NOMO-1 treated with dmso at 0.1 percent for 144 hours (cell line): ENCODE data around the gene ST7.

Experiments
- DNase-seq: peaks from one replicate; lab custom pipeline; 2025; ENCODE audit not compliant: unreplicated experiment; lab: John Stamatoyannopoulos, UW

ST7 gene

DNA sequence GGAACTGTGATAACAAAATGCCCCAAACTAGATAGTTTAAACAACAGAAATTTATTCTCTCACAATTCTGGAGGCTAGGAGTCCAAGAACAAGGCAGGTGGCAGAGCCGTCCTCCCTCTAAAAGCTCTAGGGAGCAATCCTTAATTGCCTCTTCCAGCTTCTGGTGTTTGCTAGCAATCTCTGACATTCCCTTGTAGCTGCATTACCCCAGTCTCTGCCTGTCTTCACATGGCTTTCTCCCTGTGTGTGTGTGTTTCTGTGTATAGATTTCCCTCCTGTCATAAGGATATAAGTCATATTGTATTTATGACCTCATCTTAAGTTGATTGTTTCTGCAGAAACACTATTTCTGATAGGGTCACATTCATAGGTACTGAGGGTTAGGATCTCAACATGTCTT lies 192.0 kb downstream of the ST7 start:
- DNase-seq, result no peak

DNA sequence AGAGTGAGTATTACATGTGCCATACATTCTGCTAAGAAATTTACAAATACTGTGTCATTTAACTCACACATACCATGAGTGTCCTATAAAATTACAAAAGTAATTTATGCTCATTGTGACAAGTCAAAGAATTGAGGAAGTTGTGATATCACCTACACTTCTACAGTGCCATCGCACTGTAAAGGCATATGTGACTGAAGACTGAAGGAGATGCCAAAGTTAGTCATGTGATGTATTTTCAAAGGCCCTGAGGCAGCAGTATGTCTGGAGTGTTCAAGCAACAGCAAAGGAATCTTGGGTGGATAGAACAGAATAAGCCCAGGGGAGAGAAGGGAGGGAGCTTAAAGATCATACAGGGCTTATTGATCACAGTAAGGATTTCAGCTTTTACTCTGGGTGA lies 192.8 kb downstream of the ST7 start:
- DNase-seq, result no peak

DNA sequence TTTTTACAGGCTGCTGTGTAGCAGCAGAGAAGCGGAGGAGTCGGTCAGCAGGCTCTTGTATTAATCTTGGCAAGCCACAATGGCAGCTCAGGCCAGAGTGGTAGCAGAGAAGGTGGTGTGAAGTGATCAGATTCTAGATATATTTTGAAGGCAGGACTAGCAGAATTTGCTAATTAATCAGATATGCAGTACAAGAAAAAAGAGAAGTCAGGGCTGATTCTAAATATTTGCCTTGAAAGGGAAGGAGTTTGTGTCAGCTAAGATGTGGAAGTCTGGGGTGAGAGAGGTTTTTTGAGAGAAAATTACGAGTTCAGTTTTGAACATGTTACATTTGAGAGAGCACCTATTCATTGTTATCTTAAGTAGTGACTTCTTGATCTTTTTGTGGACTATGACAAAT lies 193.2 kb downstream of the ST7 start:
- DNase-seq, result no peak

DNA sequence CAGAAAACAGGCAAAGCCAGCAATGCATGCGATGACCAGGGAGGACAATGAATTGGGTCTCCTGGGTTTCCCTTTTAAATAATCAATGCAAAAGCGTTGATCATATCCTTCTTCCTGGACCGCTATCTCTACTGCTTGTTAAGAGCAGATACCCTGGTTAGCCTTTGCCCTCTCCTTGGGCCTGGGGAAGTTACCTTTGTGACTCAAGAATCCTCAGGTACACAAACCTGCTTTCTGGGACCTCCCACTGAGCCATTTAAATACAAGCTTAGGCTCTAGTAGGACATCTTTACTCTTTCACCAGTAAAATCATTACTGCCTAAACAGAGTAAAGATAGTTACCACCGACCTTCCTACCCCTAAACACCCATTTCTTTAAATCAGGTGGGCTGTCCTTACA lies 195.7 kb downstream of the ST7 start:
- no peak for DNase-seq

DNA sequence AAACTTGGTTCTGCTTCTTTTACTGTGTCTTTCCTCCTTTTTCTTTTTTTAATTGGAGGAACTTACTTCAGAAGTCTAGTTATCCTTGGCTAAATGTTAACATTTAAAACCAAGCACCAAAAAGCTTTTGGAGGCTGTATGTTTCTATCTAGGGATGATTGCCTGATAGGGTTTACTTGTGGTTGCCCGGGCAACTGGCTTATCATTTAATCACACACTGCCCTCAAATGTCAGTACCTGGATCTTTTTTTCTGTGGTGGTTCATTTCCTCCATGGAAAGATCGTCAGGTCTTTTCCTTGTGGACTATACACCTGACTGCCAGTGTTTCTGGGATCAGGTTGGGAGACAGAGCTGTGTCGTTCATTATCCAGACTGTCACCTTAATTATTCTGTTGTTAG lies 196.4 kb downstream of the ST7 start:
- DNase-seq, result no peak

DNA sequence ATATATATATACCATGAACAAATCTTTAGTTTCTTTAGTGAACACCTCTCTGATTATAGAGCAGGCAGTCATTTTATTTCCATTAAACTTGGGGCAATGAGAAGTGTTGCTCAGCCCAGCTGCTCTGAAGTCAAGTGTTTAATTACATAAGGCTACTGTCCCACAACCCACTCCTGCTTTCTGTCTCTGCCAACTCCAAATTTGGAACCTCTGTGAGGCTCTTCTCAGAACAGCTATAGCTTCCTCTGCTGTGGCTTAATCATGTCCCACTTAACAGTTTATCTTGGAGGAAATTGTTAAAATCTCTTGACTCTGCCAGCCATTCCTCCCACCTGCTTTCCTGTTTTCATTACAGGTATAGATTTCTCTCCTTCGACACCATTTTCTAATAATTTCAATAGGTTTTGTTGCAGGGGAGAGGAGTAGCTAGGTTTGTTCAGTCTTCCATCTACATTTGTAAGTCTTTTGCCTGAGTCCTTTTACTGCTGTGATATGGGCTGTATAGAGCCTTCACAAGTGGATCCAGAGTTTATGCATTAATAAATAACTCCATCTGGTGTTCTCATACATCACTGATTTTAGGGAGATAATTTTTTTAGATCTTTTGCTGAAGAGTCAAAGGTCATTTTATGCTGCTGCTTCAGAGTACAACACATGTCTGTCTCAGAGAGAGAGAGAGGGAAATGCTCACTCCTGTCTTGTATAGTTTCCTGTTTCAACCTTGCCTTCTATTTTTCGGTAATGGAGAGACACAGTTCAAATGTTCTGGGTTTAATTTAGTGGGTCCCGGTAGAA lies 199.1 kb downstream of the ST7 start:
- DNase-seq, result no peak

DNA sequence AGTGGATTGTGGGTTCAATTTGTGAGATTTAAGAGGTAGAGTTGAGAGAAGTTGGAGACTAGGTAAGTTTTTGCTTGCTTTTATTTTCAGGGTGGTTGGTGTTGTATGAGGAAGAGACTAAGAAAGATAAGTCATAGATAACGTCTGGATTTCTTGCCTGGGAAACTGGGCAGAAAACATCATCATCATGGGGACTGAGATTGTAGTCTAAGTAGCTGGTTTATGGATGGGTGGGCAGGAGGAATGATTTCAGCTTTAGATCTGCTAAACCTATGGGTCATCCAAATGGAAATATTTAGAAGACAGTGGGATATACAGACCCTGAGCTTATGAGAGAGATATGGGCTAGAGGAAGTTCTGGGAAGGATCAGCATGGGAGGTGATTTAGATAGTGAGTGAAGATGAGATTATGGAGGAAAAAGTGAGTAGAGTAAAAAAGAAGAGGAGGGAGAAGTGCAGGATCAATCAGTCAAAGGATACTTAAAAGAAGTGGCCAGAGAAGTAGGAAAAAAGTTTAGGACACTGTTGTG lies 199.8 kb downstream of the ST7 start:
- DNase-seq, result no peak

DNA sequence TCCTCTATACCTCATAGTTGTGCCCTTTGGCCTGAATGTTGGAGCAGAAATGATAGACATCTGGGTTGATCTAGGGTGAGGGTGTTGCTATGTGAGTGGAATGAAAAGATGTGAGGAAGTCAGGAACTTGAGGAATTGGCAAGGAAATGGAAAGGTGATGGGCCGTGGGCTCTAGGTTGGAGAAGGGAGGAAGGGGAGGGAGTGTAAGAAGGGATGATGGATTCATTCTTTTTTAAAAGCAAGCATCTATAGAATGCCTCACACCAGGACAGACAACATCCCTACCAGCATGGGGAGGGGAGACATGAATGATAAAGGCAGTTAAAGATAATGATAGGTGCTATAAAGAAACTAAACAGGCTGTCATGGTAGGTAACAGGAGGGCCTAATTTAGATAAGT lies 201.4 kb downstream of the ST7 start:
- no peak for DNase-seq

DNA sequence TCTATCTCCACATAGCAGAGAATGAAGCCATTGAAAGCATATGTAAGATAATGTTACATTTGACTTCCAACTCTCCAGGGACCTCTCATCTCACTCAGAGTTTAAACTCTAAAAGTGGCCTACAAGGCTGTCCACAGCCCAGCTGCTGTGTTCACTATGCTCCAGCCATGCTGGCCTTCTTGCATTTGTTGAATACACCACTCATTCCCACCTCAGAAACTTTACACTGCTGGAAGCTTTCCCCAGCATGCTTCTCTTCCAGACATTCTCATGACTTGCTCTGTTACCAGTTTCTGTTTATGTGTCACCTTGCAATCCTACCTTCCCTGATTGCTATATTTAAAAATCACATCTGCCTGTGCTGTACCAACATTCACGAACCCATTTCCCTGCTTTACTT lies 202.4 kb downstream of the ST7 start:
- DNase-seq, result no peak

DNA sequence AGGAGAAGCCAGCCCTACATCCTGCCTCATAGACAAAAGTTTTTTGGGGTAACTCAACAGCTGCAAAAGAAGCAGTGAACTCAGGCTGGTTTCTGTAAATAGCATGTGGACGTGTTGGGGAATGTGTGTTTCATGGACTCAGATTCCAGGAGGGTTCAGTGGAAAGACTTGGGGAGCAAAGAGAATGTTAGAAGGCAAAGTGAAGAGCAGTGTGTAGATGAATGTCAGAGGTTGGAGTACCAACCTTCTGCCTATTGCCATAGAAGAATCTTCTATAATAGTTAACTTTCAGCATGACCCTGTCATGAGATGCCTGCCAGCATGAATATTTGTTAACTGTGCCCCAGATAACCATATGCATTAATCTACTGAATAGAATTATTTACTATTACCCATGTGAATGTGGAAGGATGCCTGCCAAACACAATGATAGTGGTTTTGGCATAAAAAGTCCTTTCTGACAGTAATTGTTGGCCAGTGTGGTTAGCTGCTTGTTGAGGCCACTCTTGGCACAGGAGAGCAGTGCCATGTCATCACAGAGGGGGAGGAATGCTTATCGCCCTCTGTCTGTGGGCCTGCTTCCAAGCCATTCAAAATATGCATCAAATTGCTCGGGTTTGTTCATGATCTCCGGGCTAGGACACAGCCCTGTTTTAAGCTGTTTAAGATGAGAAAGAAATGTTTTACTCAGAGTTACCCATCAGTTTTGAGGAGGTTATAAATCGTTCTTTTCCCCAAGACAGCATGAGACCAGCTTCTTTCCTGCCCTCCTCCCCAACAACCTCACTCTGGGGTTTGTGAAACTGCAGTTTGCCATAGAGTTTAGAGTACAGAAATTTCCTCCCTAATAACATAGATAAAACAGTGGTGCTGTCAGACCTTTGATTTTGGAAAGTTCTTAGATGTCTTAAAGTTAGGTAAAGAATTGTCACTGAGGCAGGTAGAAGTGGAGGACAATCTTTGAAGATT lies 204.2 kb downstream of the ST7 start:
- DNase-seq, result no peak

DNA sequence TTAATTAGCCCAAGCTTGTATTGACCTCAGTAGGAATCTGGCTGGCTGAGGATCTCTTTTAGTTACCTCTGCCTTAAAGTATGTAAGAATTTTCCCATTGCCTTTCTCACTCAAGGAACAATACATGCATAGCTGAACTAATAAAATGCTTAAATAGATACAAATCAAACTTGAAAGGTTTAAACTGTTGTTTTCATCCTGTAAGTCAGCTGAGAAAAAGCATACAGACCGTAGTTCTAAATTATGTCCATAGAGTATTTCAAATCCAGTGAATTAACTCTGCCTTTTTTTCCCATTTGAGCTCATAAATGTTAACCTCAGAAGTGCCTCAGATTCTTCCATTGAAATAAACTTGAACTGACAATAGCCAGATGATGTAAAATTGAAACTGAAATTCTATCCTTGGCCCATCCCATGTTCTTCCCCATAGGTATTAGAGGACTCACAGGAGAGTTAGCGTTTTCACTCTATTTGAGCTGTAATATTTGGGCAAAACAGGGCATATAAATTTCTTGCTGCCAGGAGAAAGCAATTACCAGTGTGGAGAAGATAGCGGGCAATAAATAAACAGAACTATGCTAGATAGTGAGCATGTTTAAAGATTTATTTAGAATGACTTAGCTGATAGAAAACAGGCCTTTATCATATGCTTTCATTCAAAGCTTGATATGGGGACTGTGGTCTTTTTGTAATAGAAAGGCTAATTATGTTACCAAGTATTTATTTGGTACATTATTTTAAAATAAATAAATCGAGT lies 205.8 kb downstream of the ST7 start:
- DNase-seq, result no peak

DNA sequence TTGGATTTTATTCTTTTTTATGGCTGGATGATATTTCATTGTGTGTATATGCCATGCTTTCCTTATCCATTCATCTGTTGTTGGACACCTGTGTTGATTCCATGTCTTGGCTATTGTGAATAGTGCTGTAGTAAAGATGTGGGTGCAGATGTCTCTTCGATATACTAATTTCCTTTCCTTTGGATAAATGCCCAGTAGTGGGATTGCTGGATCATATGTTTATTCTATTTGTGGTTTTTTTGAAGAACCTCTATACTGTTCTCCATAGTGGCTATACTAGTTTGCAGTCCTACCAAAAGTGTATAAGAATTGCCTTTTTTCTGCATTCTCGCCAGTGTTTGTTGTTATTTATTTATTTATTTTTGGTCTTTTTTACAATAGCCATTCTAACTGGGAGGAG lies 209.8 kb downstream of the ST7 start:
- DNase-seq, result no peak

DNA sequence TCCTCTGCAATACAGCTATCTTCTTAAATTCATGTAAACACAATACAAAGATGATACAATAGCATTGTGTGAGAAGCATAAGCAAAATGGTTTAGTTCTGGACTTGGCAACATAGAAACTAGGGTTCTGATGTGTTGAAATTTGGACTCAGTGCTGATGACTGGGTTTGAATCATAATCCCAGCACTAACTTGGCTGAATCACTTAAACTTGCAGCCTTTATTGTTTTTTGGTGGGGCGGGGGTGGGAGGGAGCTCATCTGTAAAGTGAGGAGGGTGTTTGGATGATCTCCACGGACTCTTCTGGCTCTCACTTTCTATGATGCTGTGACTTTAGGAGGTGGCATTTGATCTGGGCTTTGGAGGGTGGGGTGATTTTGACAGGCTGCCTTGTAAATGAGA lies 211.3 kb downstream of the ST7 start:
- DNase-seq, result no peak

DNA sequence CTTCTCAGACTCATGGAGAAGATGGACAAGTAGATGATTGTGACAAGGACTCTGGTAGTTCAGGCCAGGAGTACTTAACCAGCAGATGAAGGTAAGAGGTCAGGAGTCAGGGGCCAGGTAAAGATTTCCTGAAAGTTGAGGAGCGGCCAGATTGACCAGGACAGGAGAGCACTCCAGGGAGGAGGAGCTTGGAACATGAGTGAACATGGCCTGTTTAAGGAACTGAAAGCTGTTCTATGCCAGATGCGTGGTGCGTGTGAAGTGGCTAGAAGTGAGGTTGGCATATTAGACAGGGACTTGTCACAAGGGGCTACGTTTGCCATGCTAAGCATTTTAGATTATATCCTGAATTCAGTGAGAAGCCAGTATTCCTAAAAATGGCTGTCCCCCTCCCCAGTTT lies 212.4 kb downstream of the ST7 start:
- DNase-seq, result no peak

DNA sequence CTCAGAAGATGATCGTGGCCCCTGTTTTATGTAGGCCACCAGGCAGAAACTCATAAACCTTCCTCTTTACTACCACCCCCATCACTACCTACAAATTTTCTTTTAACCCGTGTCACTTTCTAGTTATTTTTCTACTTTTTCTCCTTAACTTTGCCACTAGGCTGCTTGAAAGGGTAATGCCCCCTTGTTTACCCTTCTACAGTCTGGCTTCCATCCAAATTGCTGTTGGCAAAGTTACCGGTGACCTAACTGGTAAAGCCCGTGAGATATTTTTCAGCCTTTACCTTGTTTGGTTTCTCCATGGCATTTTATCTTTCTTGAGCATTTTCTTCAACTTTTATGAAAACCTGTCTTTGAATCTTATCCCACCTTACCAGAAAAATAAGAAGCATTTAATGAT lies 216.6 kb downstream of the ST7 start:
- DNase-seq, result no peak

DNA sequence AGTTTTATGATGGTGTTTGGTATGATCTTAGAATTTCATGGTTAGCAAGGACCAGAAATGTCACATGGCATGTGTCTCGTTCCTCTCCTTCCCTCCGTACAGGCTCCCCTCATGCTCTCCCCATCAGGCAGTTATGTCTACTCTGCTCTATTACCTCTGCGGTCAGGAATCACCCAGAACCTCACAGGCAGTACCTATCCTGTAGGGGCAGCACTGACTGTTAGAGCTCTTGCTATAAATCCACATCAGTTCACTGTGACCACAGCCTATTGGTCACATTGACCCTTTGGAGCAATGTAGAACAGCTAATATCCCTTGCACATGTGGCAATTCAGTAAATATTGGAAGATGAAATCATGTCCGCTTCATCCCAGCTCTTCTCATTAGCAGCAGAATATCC lies 217.8 kb downstream of the ST7 start:
- DNase-seq, result no peak

DNA sequence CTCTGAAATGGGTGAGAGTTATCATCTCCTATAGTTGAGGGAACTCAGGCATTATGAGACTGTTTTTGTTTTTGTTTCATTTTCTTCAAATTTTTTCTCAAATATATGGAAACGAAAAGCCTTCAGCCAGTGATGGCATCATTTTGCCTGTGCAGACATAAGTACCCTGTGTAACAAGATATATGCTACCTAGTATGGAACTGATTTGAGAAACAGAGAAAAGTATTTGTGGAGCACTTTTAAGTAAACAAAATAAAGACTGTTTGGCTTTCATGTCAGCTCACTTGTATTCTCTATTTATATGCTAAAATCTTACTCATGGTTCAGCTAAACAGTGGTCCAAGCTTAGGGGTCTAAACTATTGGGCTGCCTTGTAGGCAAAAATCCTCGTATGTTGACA lies 219.0 kb downstream of the ST7 start:
- no peak for DNase-seq

DNA sequence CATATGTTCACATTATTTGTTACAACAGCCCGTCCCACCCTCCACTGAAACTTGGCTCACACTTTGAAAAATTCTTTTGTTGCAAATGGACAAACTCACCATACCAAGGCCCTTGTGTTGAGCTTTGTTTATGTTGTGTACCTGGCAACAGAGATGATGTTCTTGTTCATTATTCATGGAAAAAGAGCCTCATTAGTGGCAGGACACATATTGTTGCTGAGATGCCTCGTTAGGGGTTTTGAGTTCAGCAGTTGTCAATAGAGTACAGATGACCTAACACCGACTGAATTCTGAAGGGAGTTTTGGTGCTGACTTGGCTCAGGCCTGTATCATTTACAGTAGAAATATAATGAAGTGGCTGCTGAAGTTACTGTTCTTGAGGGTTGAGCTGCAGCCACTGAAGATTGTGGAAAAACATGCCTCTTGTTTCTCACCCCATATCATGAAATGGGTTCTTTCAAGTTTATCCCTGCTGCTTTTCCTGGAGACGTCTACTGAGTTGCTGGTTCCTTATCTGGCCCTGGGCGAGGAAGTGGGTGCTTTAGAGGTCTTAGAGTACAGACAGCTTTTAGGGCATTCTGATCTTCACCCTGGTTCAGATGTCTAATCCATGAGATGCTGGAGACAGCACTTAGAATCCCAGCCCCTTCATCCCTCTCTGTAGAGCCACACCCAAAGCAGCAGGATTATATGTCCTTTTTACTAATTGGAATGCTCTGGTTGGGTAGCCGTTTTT lies 219.9 kb downstream of the ST7 start:
- DNase-seq, result no peak

DNA sequence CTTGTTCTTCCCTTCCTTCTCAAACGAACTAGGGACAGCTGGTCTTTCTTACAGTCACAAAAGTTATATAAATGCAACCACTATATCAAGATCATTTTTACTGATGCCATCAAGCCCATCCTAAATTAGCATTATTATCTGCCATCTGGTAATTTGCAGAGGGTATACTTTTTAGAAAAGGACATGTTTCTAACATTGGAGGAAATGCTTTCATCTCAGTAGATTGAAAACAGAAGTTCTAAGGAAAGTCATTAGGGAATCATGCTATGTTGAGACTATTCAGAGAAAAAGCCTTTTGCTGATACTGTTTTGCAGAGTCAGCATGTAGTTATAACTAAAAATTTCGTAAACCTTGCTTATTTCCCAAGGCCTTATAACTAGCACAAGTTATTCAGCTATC lies 222.9 kb downstream of the ST7 start:
- no peak for DNase-seq

DNA sequence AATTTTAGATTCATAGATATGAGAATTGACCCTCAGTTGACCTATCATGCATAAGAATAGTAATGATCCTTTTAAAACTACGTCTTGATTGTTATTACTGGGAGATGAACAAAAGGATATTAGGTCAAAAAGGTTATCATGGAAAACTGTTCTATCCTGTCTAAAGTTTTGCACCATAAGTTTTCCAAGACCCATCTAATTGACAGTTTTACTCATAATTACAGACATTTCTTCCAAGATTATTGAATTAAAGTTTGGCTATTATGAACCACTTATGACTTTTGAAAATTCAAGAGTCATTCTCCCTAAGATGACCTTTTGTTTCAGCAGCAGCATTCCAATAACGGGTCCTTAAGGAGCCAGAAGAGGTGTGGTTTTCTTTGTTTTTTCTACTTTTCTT lies 225.3 kb downstream of the ST7 start:
- no peak for DNase-seq

DNA sequence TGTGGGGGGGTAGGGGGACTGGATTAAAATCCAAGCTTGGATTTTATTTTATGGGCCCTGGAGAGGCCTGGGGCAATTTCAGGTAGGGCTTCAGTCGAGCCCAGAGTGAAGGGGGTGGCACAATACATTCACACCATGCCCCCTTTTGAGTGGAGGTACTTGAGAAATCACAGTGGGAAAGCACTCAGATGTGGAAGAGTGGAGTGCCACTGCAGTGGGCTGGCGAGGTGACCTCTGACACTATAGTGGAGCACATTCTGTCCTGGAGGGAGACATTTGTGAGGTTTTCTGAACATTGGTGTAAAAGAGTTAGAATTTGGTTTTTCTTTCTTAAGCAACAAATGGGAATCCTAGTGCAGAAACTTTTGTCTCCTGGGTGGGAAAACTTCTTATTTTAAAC lies 226.4 kb downstream of the ST7 start:
- DNase-seq, result no peak
